DOHH2 (cell line): Measurements from ENCODE around the gene FSIP2.
"Not testable (repeated sequence)": the region's sequence is repeated elsewhere in the genome, so short reads cannot be mapped to it uniquely, and the experiment has no call there.

Experiments
- H3F3A ChIP-seq: fragments of 200-600 bp; sonication (generic), shearing (Covaris generic); 2 replicates; pipeline ENCODE4 v1.6.0; 2016; ENCODE audit warnings: antibody characterized with exemption, mild to moderate bottlenecking; ENCODE audit not compliant: control insufficient read depth, insufficient read depth
- H3K27ac ChIP-seq: fragments of 200-600 bp; sonication (generic); 2 replicates; pipeline ENCODE4 v1.5.1; 2014; ENCODE audit warnings: low read depth, mild to moderate bottlenecking, low read length, moderate library complexity
- H3K27me3 ChIP-seq: fragments of 200-600 bp; sonication (generic); 2 replicates; pipeline ENCODE4 v1.6.1; 2014; ENCODE audit warnings: mild to moderate bottlenecking, low read length, mixed read lengths; ENCODE audit not compliant: control insufficient read depth
- H3K36me3 ChIP-seq: fragments of 200-600 bp; sonication (generic); 2 replicates; pipeline ENCODE4 v1.6.1; 2014; ENCODE audit warnings: mild to moderate bottlenecking, low read length, moderate library complexity, mixed read lengths; ENCODE audit not compliant: control insufficient read depth
- H3K4me1 ChIP-seq: fragments of 200-600 bp; sonication (generic); 2 replicates; pipeline ENCODE4 v1.6.1; 2014; ENCODE audit warnings: mild to moderate bottlenecking, low read length, mixed read lengths; ENCODE audit not compliant: control insufficient read depth
- H3K4me2 ChIP-seq: fragments of 200-600 bp; sonication (generic); 2 replicates; pipeline ENCODE4 v1.6.0; 2014; ENCODE audit warnings: mild to moderate bottlenecking, low read length, moderate library complexity
- H3K4me3 ChIP-seq: fragments of 200-600 bp; sonication (generic); 2 replicates; pipeline ENCODE4 v1.5.1; 2014; ENCODE audit warnings: mild to moderate bottlenecking, low read length, mixed read lengths
- H3K79me2 ChIP-seq: fragments of 200-600 bp; sonication (generic); 2 replicates; pipeline ENCODE4 v1.6.1; 2014; ENCODE audit warnings: mild to moderate bottlenecking, low read length, mixed read lengths; ENCODE audit not compliant: control insufficient read depth
- H3K9me2 ChIP-seq: fragments of 200-600 bp; sonication (generic); replicated peaks from 2 replicates; pipeline ENCODE4 v1.6.1; 2014; ENCODE audit warnings: mild to moderate bottlenecking, low read length, mixed read lengths; ENCODE audit not compliant: control insufficient read depth
- H3K9me3 ChIP-seq: fragments of 200-600 bp; sonication (generic); 2 replicates; pipeline ENCODE4 v1.6.1; 2014; ENCODE audit warnings: antibody characterized with exemption, low read length, mixed read lengths; ENCODE audit not compliant: control insufficient read depth, insufficient read depth
- H4K20me1 ChIP-seq: fragments of 200-600 bp; sonication (generic); 2 replicates; pipeline ENCODE4 v1.6.0; 2014; ENCODE audit warnings: low read depth, mild to moderate bottlenecking, antibody characterized with exemption, low read length, moderate library complexity; ENCODE audit not compliant: control insufficient read depth, insufficient read depth
- CTCF ChIP-seq: fragments of 200-600 bp; sonication (generic); IDR thresholded peaks from one replicate; pipeline ENCODE4 v1.5.1; 2014; ENCODE audit warnings: antibody characterized with exemption, mild to moderate bottlenecking, low read depth, low read length; ENCODE audit not compliant: poor library complexity, severe bottlenecking
- EZH2phosphoT487 ChIP-seq: fragments of 200-600 bp; sonication (generic); IDR thresholded peaks from 2 replicates; pipeline ENCODE4 v1.6.1; 2017; ENCODE audit warnings: borderline replicate concordance, mild to moderate bottlenecking, antibody characterized with exemption, low read length, moderate library complexity, mixed read lengths

Gene FSIP2

DNA sequence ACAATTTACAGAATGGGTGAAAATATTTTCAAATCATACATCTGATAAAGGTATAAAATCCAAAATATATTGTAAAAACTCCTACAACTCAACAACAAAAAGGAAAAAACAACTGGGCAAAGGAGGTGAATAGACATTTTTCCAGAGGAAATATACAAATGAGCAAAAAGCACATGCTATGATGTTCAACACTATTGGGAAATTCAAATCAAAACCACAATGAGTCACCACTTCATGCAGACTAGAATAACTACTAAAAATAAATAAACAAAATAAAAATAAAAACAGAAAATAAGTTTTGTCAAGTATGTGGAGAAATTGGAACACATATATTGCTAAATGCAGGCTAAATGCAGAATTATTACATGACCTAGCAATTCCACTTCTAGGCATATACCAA lies 120.9 kb downstream of the FSIP2 start:
- H3K4me2 ChIP-seq: no peak overlapping the region
- H3K9me2 ChIP-seq: no peaks in the 10 kb centered on the region

GRCh38 chr2:185860321-185860720 lies 121.7 kb downstream of the FSIP2 start:
- Histone ChIP-seq H3K27ac (no peak overlapping the region), H4K20me1 (no peaks in the 10 kb centered on the region)
- no peak for TF ChIP-seq CTCF

More for the DNA sequence above, 120.9 kb downstream of the FSIP2 start:
- Histone ChIP-seq H3K27ac (no peak overlapping the region), H3K36me3 (no peaks in the 10 kb centered on the region), H3F3A (no peaks in the 10 kb centered on the region), H3K27me3 (no peaks in the 10 kb centered on the region), H3K79me2 (no peaks in the 10 kb centered on the region), H3K4me3 (no peak overlapping the region), H3K9me3 (no peaks in the 10 kb centered on the region), H4K20me1 (no peaks in the 10 kb centered on the region), H3K4me1 (no peaks in the 10 kb centered on the region)
- no peak for TF ChIP-seq CTCF
- no peak for TF ChIP-seq EZH2phosphoT487

DNA sequence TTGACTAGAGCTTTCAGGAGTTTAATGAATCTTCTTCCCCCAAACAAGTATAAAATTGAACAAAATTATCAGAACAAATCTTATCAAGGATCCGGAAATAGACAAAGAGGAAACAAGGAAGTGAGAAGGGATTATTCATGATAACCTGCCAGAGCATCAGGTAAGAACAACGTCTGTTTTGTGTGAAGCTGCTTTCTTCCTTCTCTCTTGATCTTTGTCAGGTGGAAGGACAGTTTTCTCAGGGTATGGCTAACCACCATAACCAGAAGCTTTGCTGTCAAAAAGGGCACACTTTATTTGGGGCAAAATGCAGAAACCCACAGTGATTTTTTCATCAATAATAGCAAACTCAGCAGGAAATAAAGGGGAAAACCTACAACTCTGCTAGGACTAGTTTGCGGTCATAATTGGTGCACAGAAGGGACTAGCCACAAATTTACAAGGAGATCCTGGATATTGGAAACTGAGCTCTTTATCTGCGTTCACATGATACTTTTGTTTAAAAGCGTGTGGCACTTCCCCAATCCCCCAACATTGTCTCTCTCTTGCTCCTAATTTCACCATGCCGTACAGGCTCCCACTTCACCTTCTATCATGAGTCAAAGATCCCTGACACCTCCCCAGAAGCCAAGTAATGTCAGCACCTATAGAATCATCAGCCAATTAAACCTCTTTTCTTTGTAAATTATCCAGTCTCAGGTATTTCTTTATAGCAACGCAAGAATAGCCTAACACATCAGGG lies 124.2 kb downstream of the FSIP2 start:
- Histone ChIP-seq H3K9me2 (no peaks in the 10 kb centered on the region), H3K36me3 (no peaks in the 10 kb centered on the region), H3F3A (no peaks in the 10 kb centered on the region), H3K4me3 (no peak overlapping the region), H3K79me2 (no peaks in the 10 kb centered on the region), H3K27me3 (no peaks in the 10 kb centered on the region), H4K20me1 (no peaks in the 10 kb centered on the region), H3K9me3 (no peaks in the 10 kb centered on the region), H3K4me1 (no peaks in the 10 kb centered on the region), H3K4me2 (no peak overlapping the region), H3K27ac (no peak overlapping the region)
- TF ChIP-seq EZH2phosphoT487: no peak
- no peak for TF ChIP-seq CTCF

More at GRCh38 chr2:185860321-185860720, 121.7 kb downstream of the FSIP2 start:
- Histone ChIP-seq H3K9me2 (no peaks in the 10 kb centered on the region), H3K4me2 (no peak overlapping the region), H3K4me1 (no peaks in the 10 kb centered on the region), H3F3A (no peaks in the 10 kb centered on the region), H3K79me2 (no peaks in the 10 kb centered on the region), H3K36me3 (no peaks in the 10 kb centered on the region), H3K9me3 (no peaks in the 10 kb centered on the region), H3K27me3 (no peaks in the 10 kb centered on the region), H3K4me3 (no peak overlapping the region)

- H3K4me3 ChIP-seq, H3K9me3 ChIP-seq, H3K79me2 ChIP-seq, H3K4me1 ChIP-seq, H3K27ac ChIP-seq, H3K9me2 ChIP-seq, H3K27me3 ChIP-seq, H3K4me2 ChIP-seq, H3F3A ChIP-seq, H3K36me3 ChIP-seq, H4K20me1 ChIP-seq: not testable (repeated sequence)
These were observed 126.1 kb downstream of the FSIP2 start for GRCh38 chr2:185864468-185865260.
